Sigmoid colon (tissue), 4 donors: ENCODE measurements around the gene PPM1E.

Experiments
- CTCF ChIP-seq, 4 experiments: fragments of 450-650 bp in 3 of 4; fragments of 200-600 bp in 1 of 4; IDR thresholded peaks; one replicate each; pipeline ENCODE4 v1.5.1; 2016 to 2019; ENCODE audit warnings: antibody characterized with exemption in 4 of 4, mild to moderate bottlenecking in 3 of 4, moderate library complexity in 2 of 4
- POLR2AphosphoS5 ChIP-seq, 4 donors: sonication (generic); formaldehyde crosslinking; IDR thresholded peaks; one replicate each; pipeline ENCODE4 v1.6.1; 2017; ENCODE audit warnings: antibody characterized with exemption in 4 of 4

GRCh38 chr17:58918072-58918471 is 162.4 kb downstream of the PPM1E start:
- TF ChIP-seq CTCF (IDR thresholded peaks at IDR 0.05): no peak
- TF ChIP-seq POLR2AphosphoS5 (IDR thresholded peaks at IDR 0.05): no peak
